ENCODE data around the gene KRT79.

GRCh38 chr12:52819731-52820510, 14.2 kb downstream of the KRT79 start:
- TF ChIP-seq CTCF (IDR thresholded peaks at IDR 0.05; ENCODE audit: low read depth, low read length, poor library complexity, severe bottlenecking) (no peak), EZH2phosphoT487 (IDR thresholded peaks at IDR 0.05; ENCODE audit: borderline replicate concordance, low read length) (no peak)

All from DOHH2 (cell line).